Measurements from ENCODE around the gene CETN1. TPM values are rescaled to one million over a fixed set of nuclear protein-coding genes. Genes with fewer than 3 reads are reported as not detected.

CETN1 gene
- total RNA-seq, 1 experiment from 2014 or later, result not detected

- DNase-seq (ENCODE audit: low spot score) (no peak), ATAC-seq (no peak)
- POLR2A ChIA-PET, result no interaction called here
- Mint-ChIP-seq H3K27ac (no peak overlapping the region; the same call in 1 of the 2 replicates), H3K4me3 (no peak overlapping the region), H3K4me1 (peaks cover 19% of the 10 kb centered on the region), H3K36me3 (no peaks in the 10 kb centered on the region), H3K9me3 (no peaks in the 10 kb centered on the region), H3K27me3 (ENCODE audit: low read depth) (peaks cover 11% of the 10 kb centered on the region)
- CTCF ChIA-PET, result no interaction called here
- TF ChIP-seq ZNF281 (CRISPR knock-in tag; IDR thresholded peaks at IDR 0.05) (no peak), AR (CRISPR knock-in tag; IDR thresholded peaks at IDR 0.05) (no peak), ZBTB43 (CRISPR knock-in tag; IDR thresholded peaks at IDR 0.05) (no peak), FOXP4 (CRISPR knock-in tag; IDR thresholded peaks at IDR 0.05) (no peak), ATF1 (CRISPR knock-in tag; IDR thresholded peaks at IDR 0.05) (no peak), ZNF671 (CRISPR knock-in tag; IDR thresholded peaks at IDR 0.05) (no peak), ZNF532 (CRISPR knock-in tag; IDR thresholded peaks at IDR 0.05; ENCODE audit: borderline replicate concordance) (no peak), ZNF232 (CRISPR knock-in tag; IDR thresholded peaks at IDR 0.05) (no peak), TEAD4 (CRISPR knock-in tag; IDR thresholded peaks at IDR 0.05) (no peak), ARID4B (CRISPR knock-in tag; IDR thresholded peaks at IDR 0.05; ENCODE audit: borderline replicate concordance) (no peak), ZNF219 (CRISPR knock-in tag; IDR thresholded peaks at IDR 0.05; ENCODE audit: borderline replicate concordance) (no peak), NFE2L1 (CRISPR knock-in tag; IDR thresholded peaks at IDR 0.05) (no peak)
Measured at GRCh38 chr18:568731-569130, 11.4 kb upstream of the CETN1 start.

Measured in WTC11 (cell line).